GM18507 (cell line): ENCODE measurements around the gene GRIK4.
"Not testable (repeated sequence)": the region's sequence is repeated elsewhere in the genome, so short reads cannot be mapped to it uniquely, and the experiment has no call there.

Experiments used
- DNase-seq: peaks from one replicate; pipeline ENCODE4 v3.0.0; 2011; ENCODE audit warnings: low read depth; ENCODE audit not compliant: insufficient read length; ENCODE audit errors: extremely low spot score
- FAIRE-seq: peaks from 2 replicates; lab custom pipeline; 2011; peaks lifted over from hg19 to GRCh38; lab: Jason Lieb, UNC

Gene GRIK4

DNA sequence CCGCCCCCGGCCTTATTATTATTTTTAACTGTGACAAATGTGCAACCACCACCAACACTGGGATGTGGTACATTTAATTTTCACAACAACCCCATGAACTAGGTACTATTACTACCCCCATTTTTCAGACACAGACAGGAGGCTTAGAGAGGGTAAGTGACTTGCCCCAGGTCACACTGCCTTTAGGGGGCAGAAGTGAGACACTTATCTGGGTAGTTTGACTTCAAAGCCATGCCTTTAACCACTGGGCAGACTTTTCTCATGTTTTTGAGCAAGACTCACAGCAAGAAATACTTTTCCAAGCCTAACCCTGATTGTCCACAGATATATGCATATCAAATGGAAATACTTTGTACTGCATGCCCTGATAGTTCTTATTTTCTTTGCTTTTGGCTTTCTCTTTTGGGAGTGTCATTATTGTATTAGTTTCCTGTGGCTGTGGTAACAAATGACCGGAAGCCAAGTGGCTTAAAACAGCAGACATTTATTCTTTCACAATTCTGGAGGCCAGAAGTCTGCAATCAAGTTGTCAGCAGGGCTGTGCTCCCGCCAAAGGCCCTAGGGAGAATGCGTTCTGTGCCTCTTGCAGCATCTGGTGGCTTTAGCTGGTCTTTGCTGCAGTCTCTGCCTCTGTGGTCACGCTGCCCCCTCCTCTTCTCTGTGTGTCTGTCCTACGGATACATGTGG is 110.8 kb downstream of the GRIK4 start:
- no peak for DNase-seq
- FAIRE-seq: peak; percentile 77

DNA sequence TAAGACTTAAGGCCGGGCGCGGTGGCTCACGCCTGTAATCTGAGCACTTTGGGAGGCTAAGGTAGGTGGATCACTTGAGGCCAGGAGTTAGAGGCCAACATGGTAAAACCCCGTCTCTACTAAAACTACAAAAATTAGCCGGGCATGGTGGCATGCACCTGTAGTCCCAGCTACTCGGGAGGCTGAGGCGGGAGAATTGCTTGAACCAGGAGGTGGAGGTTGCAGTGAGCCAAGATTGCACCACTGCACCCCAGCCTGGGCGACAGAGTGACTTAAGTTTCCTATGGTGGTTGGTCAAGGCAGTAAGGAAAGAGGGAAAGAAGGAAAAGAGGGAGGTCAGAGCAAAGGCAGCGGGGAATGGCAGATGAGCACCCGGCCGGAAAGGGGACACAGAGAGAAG is 113.4 kb downstream of the GRIK4 start:
- DNase-seq, FAIRE-seq: not testable (repeated sequence)

DNA sequence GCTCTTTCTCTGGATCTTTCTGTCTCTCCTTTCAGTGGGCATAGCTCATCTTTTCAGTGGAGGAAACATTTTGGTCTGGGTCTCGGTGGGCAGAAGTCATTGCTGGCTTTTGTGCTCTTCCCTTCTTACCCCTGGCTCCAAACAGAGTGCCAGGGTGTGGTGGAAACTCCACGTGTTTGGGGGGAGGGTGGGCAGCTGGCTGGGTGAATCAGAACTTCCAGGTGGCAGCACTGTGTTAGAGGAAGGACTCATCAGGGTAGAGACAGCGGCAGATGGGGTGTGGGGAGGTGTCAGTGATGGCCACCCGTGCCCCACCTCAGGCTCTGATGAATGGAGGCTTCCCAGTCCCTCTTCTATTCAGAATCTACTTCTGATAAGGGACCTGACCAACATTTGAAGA is 114.0 kb downstream of the GRIK4 start:
- no peak for FAIRE-seq
- no peak for DNase-seq

DNA sequence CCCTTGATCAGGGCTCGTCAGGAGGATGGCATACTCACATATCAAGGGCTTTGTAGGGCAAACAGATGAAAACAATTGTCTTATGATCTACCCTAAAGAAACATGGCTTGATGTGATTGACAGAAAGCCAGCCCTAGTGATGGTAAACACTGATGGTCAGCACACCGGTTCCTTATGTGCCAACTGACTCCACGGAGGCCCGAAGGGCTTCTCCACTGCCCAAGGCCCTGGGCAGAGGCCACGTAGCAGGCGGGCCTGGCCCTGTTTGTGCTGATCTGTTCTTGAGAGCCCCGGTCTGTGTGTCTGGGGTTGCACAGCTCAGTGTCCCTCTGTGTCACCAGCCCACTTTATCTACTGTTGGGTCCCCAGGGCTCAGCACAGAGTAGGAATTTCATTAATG is 115.2 kb downstream of the GRIK4 start:
- no peak for DNase-seq
- no peak for FAIRE-seq

DNA sequence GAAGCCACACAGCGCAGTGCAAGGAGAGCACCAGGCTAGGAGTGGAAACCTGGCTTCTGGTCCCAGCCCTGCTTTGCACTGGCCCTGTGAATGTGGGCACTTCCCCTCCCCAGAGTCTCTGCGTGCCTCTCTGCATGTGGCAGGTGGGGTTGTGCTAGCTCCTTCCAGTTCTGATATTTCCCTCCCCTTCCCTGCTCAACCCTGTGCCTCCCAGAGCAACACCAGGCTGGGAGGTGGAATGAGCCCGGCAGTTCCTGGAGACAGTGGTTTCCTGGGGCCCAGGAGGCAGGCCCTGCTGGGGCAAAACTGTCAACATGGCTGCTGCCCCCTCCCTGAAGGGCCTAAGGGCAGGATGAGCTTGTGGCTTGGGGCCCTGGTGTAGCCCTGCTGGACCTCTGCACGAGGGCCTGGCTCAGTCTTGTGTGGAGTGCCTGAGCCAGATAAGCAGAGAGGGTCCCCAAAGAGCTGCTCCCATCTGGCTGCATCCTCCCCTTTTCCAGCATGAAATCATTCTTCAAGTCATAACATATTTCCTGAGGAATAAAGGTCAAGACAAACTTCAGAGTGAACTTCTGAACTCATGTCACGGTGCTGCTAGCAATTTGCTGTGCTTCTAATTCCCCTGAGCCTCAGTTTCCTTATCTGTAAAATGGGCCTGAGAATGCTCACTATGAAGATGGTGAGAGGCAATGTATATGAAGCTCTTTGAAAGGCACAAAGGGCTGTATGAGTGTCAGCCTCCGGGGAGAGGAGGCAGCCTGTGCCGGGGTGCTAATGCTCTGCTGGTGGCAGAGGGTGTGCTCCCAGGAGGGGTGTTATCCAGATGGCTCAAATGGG is 116.0 kb downstream of the GRIK4 start:
- DNase-seq: no peak
- no peak for FAIRE-seq

DNA sequence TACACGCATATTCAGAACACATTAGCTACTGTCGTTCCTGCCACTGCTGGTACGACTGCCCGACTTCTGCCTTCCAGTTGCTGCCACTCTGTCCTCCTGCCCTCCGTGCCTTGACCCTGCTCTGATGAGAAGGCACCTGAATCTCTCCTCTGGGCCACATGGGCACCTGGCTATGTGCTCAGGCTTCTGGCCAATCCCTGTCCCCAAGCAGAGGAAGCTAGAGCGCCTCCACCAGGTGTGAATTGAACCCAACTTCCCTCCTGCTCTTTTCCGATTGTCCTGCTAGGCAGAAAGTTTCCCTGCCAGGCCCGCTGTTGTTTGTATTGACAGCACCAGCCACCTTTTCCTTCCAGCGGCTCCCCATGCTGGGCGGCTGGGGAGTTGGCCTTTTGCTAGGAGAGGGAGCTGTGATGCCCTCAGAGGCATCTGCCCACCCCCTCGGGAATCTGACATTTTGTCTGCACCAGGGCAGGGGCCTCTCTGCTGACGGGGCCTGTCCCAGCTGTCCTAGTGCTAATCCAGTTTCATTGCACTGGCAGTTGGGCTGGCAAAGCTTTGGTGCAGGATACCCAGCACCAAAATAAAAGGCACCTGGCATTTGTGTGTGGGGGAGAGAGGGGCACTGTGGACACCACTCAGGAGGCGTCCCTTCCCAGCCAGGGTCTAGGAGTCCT is 118.0 kb downstream of the GRIK4 start:
- no peak for DNase-seq
- FAIRE-seq: no peak

DNA sequence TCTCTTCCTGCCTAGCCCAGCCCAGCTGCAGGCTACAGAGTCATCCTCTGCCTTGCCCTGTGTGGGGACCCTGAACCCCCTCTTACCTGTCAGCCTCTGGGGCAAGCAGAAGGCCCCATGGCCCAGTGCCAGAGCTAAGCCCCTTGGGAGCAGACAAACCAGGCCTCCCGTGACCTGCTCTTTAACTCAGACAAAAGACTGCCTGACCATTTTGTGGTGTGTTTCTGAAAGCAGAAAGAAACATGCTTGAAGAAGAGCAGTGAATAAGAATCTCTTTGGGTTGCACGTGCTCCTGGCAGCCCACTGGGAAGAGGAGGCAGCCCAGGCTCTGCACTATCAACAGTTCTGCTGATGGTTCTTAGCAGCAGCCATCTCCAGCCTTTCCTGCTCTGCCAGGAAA is 118.6 kb downstream of the GRIK4 start:
- no peak for DNase-seq
- no peak for FAIRE-seq

DNA sequence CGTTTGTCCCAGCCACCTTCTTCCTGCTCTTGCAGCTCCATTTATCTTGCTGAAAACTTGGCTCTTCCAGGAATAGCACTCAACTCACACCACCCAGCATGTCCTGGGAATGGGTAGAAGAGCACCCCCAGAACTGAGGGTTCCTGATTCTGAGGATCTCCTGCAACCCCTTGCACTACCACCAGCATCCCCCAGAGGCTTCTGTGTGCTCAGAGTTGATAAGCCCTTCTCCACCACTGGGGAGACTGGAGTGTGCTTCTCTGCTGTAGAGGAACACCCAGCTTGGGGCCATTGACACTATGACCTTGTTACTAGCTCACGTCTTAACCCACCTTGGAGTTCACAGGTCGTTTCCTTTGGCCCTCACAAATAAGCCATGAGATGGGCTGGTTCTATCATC is 121.0 kb downstream of the GRIK4 start:
- peak; percentile 36 for FAIRE-seq
- no peak for DNase-seq

DNA sequence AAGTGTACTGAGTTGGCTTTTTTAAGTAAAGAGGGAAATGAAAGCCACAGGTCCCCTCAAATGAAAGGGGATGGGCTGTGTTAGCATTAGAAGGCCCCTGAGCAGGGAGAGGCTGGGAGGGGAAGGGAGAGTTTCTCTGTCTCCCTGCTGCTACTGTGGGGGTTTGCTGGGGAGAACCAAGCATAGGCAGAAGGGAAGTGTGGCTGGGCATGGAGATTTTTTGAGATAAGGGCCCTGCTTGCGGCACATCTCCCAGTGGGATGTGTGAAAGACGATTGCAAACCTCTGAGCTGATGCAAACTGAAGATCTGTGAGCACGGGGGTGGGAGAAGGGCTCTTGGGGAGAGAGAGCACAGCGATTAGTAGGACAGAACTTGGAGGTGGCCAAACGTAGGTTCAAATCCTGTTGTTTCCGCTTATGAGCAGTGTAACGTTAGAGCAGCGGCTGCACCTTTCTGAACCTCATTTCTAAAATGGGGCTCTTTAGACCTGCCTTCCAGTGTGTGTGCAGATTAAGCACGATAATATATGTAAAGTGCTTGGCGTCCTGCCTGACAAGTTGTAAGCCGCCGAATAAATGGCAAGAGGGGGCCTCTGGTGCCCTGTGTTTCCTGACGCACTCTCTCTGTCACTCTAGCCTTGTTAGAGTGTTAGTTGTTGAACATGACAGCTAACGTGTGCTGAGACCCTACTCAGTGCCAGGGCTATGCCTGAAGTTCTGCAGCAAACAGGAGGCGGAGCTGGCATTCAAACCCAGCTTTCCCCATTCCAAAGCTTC is 122.3 kb downstream of the GRIK4 start:
- DNase-seq (no peak), FAIRE-seq (no peak)

DNA sequence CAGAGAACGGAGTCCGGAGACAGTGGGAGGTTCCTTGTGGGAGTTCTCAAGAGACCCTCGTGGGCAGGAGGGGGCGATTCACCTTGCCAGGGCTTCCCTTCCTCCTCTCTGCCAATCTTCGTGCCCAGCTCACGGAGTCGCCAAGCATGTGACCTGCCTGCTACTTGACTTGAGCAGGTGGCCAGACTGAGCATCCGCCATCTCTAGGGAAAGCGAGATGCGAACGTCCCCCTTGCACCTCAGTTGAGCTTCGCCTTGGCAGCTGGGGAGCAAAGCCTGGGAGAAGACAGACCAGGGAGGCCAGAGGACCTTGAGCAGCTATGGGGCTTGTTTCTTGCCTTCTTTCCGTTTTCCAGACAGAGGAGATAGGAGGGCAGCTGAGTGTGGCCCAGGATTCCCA is 123.2 kb downstream of the GRIK4 start:
- FAIRE-seq: no peak
- no peak for DNase-seq

DNA sequence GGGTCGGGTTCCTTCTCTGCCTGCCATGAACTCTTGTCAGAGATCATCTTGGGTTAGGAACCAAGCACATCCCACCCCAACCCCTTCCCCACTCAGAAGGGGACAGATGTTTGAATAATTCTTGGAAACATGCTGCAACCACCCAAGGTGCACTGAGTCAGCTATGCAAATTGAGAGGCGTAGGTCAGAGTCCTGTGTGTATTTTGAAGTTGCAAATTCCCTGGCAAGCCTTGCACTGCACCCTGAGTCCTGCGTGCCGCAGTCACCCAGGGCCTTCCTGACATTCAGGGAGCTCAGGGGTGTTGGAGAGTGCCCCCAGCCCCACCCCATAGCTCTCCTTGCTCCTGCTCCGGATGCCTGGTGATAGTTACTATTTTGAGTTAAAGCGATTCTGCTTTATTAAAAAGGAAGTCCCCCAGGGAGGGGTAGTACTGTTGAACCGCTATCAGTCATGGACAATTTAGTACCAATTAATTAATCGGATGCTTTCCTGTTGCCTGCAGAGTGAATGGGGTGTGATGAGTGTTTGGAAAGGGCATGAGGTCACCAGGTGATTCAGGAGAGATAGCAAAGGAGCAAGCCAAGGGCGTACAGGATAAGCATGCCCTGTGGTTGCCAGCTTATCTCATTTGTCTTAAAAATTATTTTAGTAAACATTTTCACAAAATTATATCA is 123.7 kb downstream of the GRIK4 start:
- no peak for FAIRE-seq
- DNase-seq: no peak

DNA sequence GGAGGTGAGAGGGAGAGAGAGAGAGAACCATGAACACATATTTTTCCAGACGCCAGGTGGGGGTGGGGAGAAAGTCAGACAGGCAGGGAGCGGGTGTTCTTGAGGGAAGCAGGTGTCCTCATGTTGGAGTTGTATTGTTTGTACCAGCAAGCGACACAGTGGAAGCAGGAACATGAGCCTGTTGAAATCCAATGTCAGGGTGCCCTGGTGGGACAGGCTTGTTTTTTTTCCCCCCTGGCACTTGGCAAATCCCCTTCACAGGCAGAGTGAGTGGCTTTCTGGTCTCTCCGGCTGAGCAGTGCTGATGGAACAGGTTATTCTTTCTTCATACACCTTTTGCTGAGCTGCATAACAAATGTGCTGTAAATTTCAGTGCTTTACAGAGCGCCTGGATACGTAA is 125.6 kb downstream of the GRIK4 start:
- DNase-seq: no peak
- no peak for FAIRE-seq

DNA sequence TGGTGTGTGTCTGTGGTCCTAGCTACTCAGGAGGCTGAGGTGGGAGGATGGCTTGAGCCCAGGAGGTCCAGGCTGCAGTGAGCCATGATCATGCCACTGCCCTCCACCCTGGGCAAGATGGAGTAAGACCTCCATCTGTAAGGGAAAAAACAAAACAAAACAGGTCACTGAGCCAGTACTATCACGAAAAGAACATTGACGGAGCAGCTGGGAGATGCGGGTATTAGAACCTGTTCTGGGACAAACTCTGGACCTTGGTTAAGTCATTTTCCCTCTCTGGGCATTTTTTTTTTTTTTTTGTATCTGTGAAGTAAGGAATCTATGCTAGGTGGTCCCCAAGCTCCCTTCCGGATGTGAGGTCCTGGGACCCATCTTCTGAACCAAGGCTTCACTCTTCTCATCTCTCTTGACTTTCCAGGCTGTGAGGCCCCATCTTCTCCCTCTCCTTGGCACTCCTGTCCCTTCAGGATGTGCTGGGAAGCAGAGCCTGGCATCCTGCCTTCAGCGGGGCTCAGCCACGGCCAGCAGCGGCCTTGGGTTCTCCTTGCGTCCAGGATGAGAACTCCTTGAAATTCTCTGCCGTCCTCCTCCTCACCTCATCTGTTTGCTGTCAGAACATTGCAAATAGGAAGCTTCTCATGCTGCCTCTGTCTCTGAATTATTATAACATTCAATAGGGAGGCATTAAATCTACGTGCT is 130.8 kb downstream of the GRIK4 start:
- no peak for FAIRE-seq
- DNase-seq: no peak

DNA sequence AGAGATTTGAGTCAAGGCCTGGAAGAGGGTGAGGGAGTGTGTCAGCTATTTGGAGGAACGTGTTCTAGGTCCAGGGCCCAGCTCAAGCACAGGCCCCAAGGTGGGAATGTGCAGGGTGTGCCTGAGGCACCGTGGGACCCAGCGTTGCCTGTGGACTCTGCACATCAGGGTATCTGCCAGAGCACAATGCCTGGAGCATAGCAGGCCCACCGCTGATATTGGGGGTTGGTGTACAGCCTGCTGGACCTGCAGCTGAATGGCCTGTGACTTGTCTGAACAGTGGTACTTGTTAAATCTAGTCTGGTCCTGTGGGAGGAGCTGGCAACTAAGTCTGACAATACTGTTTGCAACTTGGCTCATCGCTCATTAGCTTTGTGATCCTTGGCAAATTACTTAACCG is 131.7 kb downstream of the GRIK4 start:
- no peak for DNase-seq
- no peak for FAIRE-seq

DNA sequence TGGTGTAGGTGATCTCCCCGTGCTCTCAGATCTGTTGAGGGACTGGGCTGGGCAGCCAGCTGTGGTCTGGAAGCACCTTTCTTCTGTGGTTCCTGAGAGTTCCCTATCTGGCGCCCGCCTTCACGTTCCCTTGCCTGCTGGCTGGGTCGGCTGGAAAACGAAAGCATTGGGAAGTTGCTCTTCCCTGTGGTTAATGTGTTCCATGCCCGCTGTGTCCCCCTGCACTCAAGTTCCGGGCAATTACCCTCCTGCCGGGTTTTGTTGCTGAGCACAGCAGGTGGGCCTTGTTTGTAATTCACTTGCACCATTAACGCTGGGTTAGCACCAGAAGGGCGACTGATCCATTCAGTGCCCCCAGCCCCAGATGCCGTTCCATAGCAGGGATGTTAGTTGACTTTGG is 134.1 kb downstream of the GRIK4 start:
- FAIRE-seq (no peak), DNase-seq (no peak)

DNA sequence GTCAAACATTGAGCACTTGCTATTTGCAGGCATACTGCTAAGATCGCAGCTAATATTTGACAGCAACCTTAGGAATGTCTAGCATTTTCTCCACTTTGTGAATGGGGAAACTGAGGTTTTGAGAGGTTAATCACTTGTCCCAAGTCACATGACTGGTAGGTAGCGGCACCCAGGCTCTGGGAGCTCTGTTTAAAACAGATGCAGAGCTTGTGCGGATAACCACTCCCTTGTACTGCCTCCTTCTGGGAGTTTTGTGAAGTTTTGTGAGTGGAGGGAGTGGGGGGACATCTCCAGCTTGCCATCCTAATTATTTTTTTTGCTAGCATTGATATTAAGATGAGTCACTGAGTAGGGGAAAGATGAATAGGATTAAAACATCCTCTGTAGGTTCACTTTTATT is 134.7 kb downstream of the GRIK4 start:
- FAIRE-seq: no peak
- no peak for DNase-seq

DNA sequence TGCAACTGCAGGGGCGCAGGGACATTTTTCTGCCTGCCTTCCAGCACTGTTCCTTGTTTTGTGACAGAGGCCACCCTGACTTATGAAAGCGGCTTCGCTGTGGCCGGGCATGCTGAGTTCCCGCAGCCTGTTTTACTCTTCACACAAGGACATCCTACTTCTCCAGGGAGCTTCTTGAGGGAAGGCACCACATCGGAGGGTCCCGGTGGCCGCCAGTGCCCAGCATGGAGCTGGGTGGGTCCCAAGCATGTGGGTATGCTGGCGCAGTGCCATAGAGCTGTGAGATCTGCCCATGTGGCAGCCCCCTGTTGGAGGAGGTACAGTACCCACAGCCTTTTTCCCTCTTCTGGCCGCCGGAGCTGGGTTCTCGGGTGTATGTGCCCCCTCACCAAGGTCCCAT is 136.1 kb downstream of the GRIK4 start:
- no peak for FAIRE-seq
- DNase-seq: no peak

DNA sequence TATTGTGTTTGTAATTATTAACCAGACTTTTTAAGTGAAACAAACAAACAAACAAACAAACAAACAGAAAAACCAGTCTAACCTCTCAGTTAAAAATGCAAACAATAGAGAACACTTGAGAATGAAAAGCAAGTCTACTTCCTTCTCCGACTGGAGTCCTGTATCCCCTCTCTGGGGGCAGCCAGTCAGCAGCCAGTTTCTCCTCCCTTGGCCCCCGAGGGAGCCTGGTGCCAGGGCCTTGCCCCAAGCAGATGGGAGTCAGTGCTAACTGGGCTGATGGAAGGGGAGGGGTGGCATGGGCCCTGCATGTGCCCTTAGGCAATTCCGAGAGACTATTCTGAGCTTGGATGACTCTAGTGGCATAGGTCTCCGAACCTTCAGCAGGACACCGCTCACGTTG is 137.2 kb downstream of the GRIK4 start:
- FAIRE-seq: no peak
- DNase-seq: no peak

DNA sequence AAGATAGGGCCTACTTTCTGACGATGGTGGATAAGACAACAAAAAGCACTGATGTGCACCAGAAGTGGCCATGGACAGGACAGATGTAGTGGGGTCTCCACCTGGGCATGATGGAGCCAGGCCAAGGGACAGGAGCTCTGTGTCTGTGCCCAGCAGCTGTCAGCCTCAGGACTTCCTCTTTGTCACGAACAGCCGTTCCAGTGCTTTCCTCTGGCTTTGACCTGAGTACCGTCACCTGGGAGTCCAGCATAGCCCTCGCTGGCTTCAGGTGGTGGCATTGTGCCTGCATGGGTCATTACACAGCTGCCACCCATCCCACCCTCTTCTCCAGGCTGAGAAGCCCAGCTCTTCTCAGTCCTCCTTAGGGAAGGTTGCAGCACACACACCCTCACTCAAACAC is 137.8 kb downstream of the GRIK4 start:
- DNase-seq (no peak), FAIRE-seq (no peak)
